Measurements from ENCODE around the gene RNF182. TPM values are rescaled to one million over a fixed set of nuclear protein-coding genes. Genes with fewer than 3 reads are reported as not detected.
"Not testable (repeated sequence)": the region's sequence is repeated elsewhere in the genome, so short reads cannot be mapped to it uniquely, and the experiment has no call there.

RNF182 gene
- total RNA-seq, 1 donor from 2014 or later, result not detected

DNA sequence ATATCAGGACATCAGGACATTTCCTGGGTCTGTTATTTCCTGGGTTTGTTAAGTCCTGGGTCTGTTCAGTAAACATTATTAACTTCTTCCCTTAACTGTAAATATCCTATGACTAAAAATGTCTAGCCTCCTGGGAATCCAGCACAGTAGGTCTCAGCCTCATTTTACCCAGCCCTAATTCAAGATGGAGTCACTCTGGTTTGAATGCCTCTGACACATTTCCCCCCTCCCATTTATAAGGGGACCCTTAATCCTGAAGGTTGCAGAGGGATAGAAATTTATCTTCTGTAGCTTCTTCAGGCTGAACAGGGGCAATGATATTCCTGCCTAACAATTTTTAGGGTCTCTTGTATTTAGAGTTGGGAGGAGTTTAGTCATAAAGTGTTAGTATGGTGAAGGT is 21.8 kb downstream of the RNF182 start:
- Mint-ChIP-seq H3K4me1 (ENCODE audit: low read depth) (no peaks in the 10 kb centered on the region), H3K27ac (no peak overlapping the region), H3K27me3 (ENCODE audit: insufficient read depth) (peaks cover 4% of the 10 kb centered on the region), H3K9me3 (peaks cover 6% of the 10 kb centered on the region), H3K4me3 (no peak overlapping the region), H3K36me3 (ENCODE audit: low read depth) (no peaks in the 10 kb centered on the region)
- no peak for DNase-seq (ENCODE audit: low spot score)
- intact Hi-C loops (cut with micrococcal nuclease), result no loop called here

- intact Hi-C loops (cut with micrococcal nuclease), result no loop called here
- peaks cover 1% of the 10 kb centered on the region for H3K27me3 Mint-ChIP-seq (ENCODE audit: insufficient read depth)
- H3K9me3 Mint-ChIP-seq, result peaks cover 6% of the 10 kb centered on the region
- no peak for DNase-seq (ENCODE audit: low spot score)
- no peak overlapping the region for H3K4me3 Mint-ChIP-seq
- H3K4me1 Mint-ChIP-seq (ENCODE audit: low read depth), result no peaks in the 10 kb centered on the region
- H3K27ac Mint-ChIP-seq, result no peak overlapping the region
- H3K36me3 Mint-ChIP-seq (ENCODE audit: low read depth), result no peaks in the 10 kb centered on the region
These were observed 22.9 kb downstream of the RNF182 start for GRCh38 chr6:13947611-13948178.

GRCh38 chr6:13952101-13952500 is 27.3 kb downstream of the RNF182 start:
- Mint-ChIP-seq H3K4me3 (no peak overlapping the region), H3K27ac (no peak overlapping the region), H3K9me3 (peaks cover 6% of the 10 kb centered on the region), H3K4me1 (ENCODE audit: low read depth) (no peaks in the 10 kb centered on the region), H3K36me3 (ENCODE audit: low read depth) (no peaks in the 10 kb centered on the region), H3K27me3 (ENCODE audit: insufficient read depth) (peaks cover 2% of the 10 kb centered on the region)
- intact Hi-C loops (cut with micrococcal nuclease), result no loop called here
- no peak for DNase-seq (ENCODE audit: low spot score)

DNA sequence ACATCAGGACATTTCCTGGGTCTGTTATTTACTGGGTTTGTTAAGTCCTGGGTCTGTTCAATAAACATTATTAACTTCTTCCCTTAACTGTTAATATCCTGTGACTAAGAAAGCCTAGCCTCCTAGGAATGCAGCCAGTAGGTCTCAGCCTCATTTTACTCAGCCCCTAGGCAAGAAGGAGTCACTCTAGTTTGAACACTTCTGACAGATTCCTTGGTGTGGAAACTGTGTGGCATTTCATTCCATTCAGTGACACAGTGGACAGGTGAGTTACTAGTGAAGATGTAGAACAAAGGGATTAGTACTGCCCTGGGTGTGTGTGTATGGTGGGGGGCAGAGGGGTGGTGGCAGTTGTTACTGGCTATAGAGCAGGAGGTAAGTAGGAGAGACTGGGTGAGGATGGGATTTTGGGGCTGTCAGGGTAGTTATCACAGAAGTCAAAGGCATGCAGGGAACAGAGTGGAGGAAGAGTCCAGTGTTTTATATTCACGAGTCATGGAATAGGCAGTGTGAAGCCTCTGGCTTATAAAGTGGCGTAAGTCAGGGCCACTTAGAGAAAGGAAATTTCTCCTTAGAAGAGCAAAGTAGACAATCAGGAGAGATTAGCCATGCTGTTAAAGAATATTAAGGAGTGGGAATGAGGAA is 28.4 kb downstream of the RNF182 start:
- Mint-ChIP-seq H3K36me3 (ENCODE audit: low read depth) (no peaks in the 10 kb centered on the region), H3K4me1 (ENCODE audit: low read depth) (no peaks in the 10 kb centered on the region), H3K4me3 (no peak overlapping the region), H3K27me3 (ENCODE audit: insufficient read depth) (peaks cover 2% of the 10 kb centered on the region), H3K9me3 (peaks cover 6% of the 10 kb centered on the region), H3K27ac (no peak overlapping the region)
- intact Hi-C loops (cut with micrococcal nuclease), result no loop called here
- DNase-seq (ENCODE audit: low spot score), result no peak

DNA sequence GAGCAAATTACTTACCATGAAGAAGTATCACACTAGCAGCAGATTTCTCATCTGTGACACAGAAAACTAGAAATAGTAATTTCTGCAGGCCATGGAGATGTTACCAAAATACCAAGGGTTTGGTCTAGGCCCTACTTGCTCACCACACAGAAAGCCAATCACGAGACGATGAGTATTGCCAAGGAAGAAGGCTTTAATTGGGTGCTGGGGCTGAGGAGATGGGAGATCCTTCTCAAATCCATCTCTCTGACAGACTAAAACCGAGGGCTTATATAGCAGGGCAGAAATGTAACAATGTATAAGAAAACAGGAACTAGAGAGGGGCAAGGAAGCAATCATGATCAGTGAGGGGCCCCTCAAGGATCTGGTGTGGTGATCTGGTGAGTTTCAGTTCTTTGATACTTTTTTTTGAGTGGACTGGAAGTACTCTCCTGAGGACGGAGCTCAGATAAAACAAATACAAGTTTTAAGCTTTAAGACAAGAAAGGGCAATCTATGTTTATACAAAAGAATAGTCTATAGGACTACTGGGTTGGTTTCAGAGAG is 40.9 kb downstream of the RNF182 start:
- Mint-ChIP-seq H3K4me1 (ENCODE audit: low read depth) (no peaks in the 10 kb centered on the region), H3K9me3 (peaks cover 7% of the 10 kb centered on the region), H3K36me3 (ENCODE audit: low read depth) (no peaks in the 10 kb centered on the region), H3K27me3 (ENCODE audit: insufficient read depth) (peaks cover 17% of the 10 kb centered on the region), H3K27ac (no peak overlapping the region), H3K4me3 (no peak overlapping the region)
- intact Hi-C loops (cut with micrococcal nuclease), result no loop called here
- DNase-seq (ENCODE audit: low spot score), result no peak

- Mint-ChIP-seq H3K4me1 (ENCODE audit: low read depth) (no peaks in the 10 kb centered on the region), H3K9me3 (peaks cover 26% of the 10 kb centered on the region), H3K4me3 (no peak overlapping the region), H3K27ac (no peak overlapping the region), H3K27me3 (ENCODE audit: insufficient read depth) (peaks cover 8% of the 10 kb centered on the region), H3K36me3 (ENCODE audit: low read depth) (no peaks in the 10 kb centered on the region)
- intact Hi-C loops (cut with micrococcal nuclease), result no loop called here
- DNase-seq (ENCODE audit: low spot score), result no peak
These were observed 46.6 kb downstream of the RNF182 start for GRCh38 chr6:13971303-13971702.

GRCh38 chr6:13972602-13973001 is 47.9 kb downstream of the RNF182 start:
- DNase-seq (ENCODE audit: low spot score); H3K36me3 Mint-ChIP-seq (ENCODE audit: low read depth); intact Hi-C loops (cut with micrococcal nuclease); H3K4me1 Mint-ChIP-seq (ENCODE audit: low read depth); H3K4me3 Mint-ChIP-seq; H3K27me3 Mint-ChIP-seq (ENCODE audit: insufficient read depth); H3K27ac Mint-ChIP-seq: not testable (repeated sequence)
- H3K9me3 Mint-ChIP-seq, result peaks cover 26% of the 10 kb centered on the region

DNA sequence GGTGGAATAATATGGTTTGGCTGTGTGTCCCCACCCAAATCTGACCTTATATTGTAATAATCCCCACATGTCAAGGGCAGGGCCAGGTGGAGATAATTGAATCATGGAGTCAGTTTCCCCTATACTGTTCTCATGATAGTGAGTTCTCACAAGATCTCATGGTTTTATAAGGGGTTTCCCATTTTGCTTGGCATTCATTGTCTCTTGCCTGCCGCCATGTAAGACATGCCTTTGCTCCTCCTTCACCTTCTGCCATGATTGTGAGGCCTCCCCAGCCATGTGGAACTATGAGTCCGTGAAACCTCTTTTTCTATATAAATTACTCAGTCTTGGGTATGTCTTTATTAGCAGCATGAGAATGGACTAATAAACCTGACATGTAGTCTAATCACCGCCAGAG is 48.7 kb downstream of the RNF182 start:
- H3K9me3 Mint-ChIP-seq, result peaks cover 26% of the 10 kb centered on the region
- DNase-seq (ENCODE audit: low spot score); H3K4me1 Mint-ChIP-seq (ENCODE audit: low read depth); H3K36me3 Mint-ChIP-seq (ENCODE audit: low read depth); H3K4me3 Mint-ChIP-seq; intact Hi-C loops (cut with micrococcal nuclease); H3K27ac Mint-ChIP-seq; H3K27me3 Mint-ChIP-seq (ENCODE audit: insufficient read depth): not testable (repeated sequence)

GRCh38 chr6:13978102-13978640 is 53.4 kb downstream of the RNF182 start:
- intact Hi-C loops (cut with micrococcal nuclease), result no loop called here
- no peak overlapping the region for H3K4me3 Mint-ChIP-seq
- no peaks in the 10 kb centered on the region for H3K36me3 Mint-ChIP-seq (ENCODE audit: low read depth)
- H3K27me3 Mint-ChIP-seq (ENCODE audit: insufficient read depth), result peaks cover 13% of the 10 kb centered on the region
- H3K4me1 Mint-ChIP-seq (ENCODE audit: low read depth), result no peaks in the 10 kb centered on the region
- H3K9me3 Mint-ChIP-seq, result peaks cover 7% of the 10 kb centered on the region
- DNase-seq (ENCODE audit: low spot score), result no peak
- no peak overlapping the region for H3K27ac Mint-ChIP-seq

GRCh38 chr6:13978787-13979186 is 54.0 kb downstream of the RNF182 start:
- Mint-ChIP-seq H3K4me3 (no peak overlapping the region), H3K4me1 (ENCODE audit: low read depth) (no peaks in the 10 kb centered on the region), H3K9me3 (peaks cover 1% of the 10 kb centered on the region), H3K27me3 (ENCODE audit: insufficient read depth) (peaks cover 14% of the 10 kb centered on the region), H3K36me3 (ENCODE audit: low read depth) (no peaks in the 10 kb centered on the region), H3K27ac (no peak overlapping the region)
- no peak for DNase-seq (ENCODE audit: low spot score)
- intact Hi-C loops (cut with micrococcal nuclease), result no loop called here

DNA sequence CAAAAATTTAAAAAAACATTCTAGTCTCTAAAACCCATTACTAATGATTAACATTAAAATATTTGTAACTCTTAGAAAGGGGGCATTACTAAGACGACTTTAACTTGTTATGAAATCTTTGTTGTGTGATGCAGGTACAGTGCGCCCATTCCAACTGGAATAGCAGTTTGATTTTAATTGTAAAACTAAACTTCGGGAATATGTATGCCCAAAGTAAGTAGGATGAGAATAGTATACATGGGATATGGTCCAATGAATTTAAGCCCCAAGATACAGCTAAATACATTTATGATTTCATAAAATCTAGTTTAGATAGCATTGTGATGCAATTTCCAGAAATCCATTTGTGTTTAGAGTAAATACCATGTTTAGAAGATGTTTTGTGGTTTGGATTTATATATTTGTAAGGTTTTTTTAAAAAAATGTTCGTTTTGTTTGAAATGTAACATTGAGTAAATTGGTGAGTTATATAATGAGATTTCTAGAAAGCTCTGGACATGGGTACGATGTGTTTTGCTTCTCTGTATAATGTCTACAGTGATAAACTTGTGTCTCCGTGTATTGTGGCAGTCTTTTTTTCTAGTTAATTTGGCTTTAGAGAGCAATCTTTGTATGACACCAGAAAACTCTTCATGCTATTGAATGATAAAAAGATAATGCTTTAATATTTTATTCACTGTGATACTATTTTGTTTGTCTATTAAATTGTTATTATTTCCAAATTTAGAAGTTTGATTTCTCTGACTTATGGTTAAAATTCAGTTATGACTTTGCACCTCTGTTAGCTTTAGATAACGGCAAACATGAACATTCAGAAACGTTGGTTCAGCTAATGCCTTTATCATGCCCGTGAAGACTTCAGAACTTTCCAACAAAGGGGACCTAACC is 54.8 kb downstream of the RNF182 start:
- intact Hi-C loops (cut with micrococcal nuclease), result no loop called here
- DNase-seq (ENCODE audit: low spot score), result no peak
- Mint-ChIP-seq H3K4me1 (ENCODE audit: low read depth) (no peaks in the 10 kb centered on the region), H3K4me3 (no peak overlapping the region), H3K27me3 (ENCODE audit: insufficient read depth) (peaks cover 16% of the 10 kb centered on the region), H3K9me3 (no peaks in the 10 kb centered on the region), H3K27ac (no peak overlapping the region), H3K36me3 (ENCODE audit: low read depth) (no peaks in the 10 kb centered on the region)

DNA sequence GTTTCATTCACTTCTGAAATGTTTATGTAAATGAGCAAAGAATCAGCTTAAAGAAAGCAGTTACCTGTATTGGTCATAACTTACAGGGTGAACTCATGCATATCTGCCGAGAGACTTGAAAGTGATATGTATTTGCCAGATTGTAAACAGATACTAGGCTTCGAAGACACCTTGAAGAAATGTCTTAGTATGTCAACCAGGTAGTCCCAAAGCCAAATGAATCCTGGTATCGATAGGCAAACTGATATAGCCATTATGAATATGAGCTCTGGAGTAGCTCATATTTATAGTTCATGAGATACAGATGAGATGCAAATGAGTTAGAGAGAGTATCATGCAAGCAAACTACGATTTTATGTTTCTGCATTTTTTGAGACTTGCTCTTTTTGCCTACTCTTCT is 55.8 kb downstream of the RNF182 start:
- DNase-seq (ENCODE audit: low spot score), result no peak
- Mint-ChIP-seq H3K4me1 (ENCODE audit: low read depth) (no peaks in the 10 kb centered on the region), H3K36me3 (ENCODE audit: low read depth) (no peaks in the 10 kb centered on the region), H3K27me3 (ENCODE audit: insufficient read depth) (peaks cover 16% of the 10 kb centered on the region), H3K9me3 (no peaks in the 10 kb centered on the region), H3K4me3 (no peak overlapping the region), H3K27ac (no peak overlapping the region)
- intact Hi-C loops (cut with micrococcal nuclease), result no loop called here

Data from activated T-helper 1 cell treated with anti-CD3 and anti-CD28 coated beads, Interleukin-12 subunit alpha, Interleukin-12 subunit beta, Interleukin-2, Interleukin-4 antibody, amounts not matched to agents 30 ng/mL and 10 ng/mL and 1 ng/mL, durations not matched to agents 14 hours and 24 hours and 36 hours (primary cell).